BJ (cell line): ENCODE results near the gene ZNF775. TPM values are rescaled to one million over a fixed set of nuclear protein-coding genes. Genes with fewer than 3 reads are reported as not detected.

Experiments used
- CTCF ChIA-PET: fragments of 350-600 bp; formaldehyde crosslinking; extraction: SDS; loops from one replicate; lab custom pipeline; 2021; ENCODE audit warnings: antibody characterized with exemption, inconsistent platforms; lab: Yijun Ruan, JAX
- POLR2A ChIA-PET: fragments of 300-600 bp; sonication (Branson Sonifier 250); formaldehyde crosslinking; extraction: SDS; loops from one replicate; lab custom pipeline; 2021; ENCODE audit warnings: antibody characterized with exemption; lab: Charles Lee
- DNase-seq: peaks from one replicate; pipeline ENCODE4 v3.0.0-alpha.2; 2011; ENCODE audit warnings: low read depth
- H3K27me3 ChIP-seq: 2 replicates; pipeline ENCODE4 v1.6.0; 2011; ENCODE audit warnings: low read length; ENCODE audit not compliant: control insufficient read depth, insufficient read depth
- H3K36me3 ChIP-seq: 2 replicates; pipeline ENCODE4 v1.5.1; 2011; ENCODE audit warnings: low read length; ENCODE audit not compliant: control insufficient read depth, insufficient read depth
- H3K4me3 ChIP-seq: 2 replicates; pipeline ENCODE4 v1.5.1; 2011; ENCODE audit warnings: low read depth, mild to moderate bottlenecking, control low read depth, low read length
- CTCF ChIP-seq: IDR thresholded peaks from 2 replicates; pipeline ENCODE4 v1.5.1; 2011; ENCODE audit warnings: low read depth, mild to moderate bottlenecking, control low read depth, inconsistent platforms, low read length, moderate library complexity; ENCODE audit not compliant: insufficient read depth
- polyA plus RNA-seq: library from polyadenylated mRNA; depleted of rRNA; stranded (reverse); fragments of >200 nt; gene quantifications from 2 replicates; pipeline ENCODE4 v1.2.3, GENCODE V29; 2011

ZNF775 gene
- polyA plus RNA-seq, 1 experiment: 2.1 TPM

GRCh38 chr7:150377196-150377595 is 1.9 kb upstream of the ZNF775 start:
- CTCF ChIA-PET: interaction anchor here (1.1 to 1.7 kb wide), 2 partner anchors 19 to 45 kb away, joined by 3 to 4 read pairs; no protein-coding TSS in a partner anchor
- POLR2A ChIA-PET: no interaction called here
- TF ChIP-seq CTCF: no peak

DNA sequence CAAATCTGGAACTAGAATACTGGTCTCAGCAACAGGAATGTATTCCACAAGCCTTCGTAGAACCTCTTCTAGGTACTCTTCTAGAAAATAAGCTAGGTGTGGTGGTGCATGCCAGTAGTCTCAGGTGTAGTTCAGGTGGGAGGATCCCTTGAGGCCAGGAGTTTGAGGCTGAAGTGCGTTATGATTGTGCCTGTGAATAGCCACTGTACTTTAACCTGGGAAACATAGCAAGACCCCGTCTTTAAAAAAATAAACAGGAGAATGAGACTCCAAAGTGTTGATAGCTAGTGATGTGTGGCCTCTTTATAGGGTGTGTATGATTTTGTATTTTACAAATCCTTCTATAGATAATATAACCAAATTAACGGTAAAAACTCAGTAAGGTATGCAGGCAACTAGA is 1.5 kb upstream of the ZNF775 start:
- POLR2A ChIA-PET: interaction anchor here (0.6 kb wide), 1 partner anchor 9 kb away, joined by 4 read pairs; the partner anchor contains the start of gene REPIN1

More at GRCh38 chr7:150377196-150377595, 1.9 kb upstream of the ZNF775 start:
- Histone ChIP-seq H3K36me3 (peaks cover 19% of the 10 kb centered on the region), H3K4me3 (no peak overlapping the region), H3K27me3 (no peaks in the 10 kb centered on the region)
- DNase-seq: no peak

GRCh38 chr7:150378115-150378852 is 846 bp upstream of the ZNF775 start:
- ChIA-PET CTCF (interaction anchor here (0.7 to 1.7 kb wide), 6 partner anchors 20 to 64 kb away, joined by 3 to 4 read pairs (median 3); no protein-coding TSS in a partner anchor), POLR2A (interaction anchor here (0.6 kb wide), 2 partner anchors 10 to 918 kb away, joined by 3 to 4 read pairs; partner anchors contain the start of genes REPIN1 and ZNF777)
- Histone ChIP-seq H3K36me3 (peaks cover 11% of the 10 kb centered on the region), H3K27me3 (no peaks in the 10 kb centered on the region), H3K4me3 (peak overlapping the region; percentile 84)
- TF ChIP-seq CTCF: peak; percentile 37; the same call in 1 of the 2 replicates
- no peak for DNase-seq

More for the DNA sequence above, 1.5 kb upstream of the ZNF775 start:
- Histone ChIP-seq H3K4me3 (no peak overlapping the region), H3K36me3 (peaks cover 17% of the 10 kb centered on the region), H3K27me3 (no peaks in the 10 kb centered on the region)
- TF ChIP-seq CTCF: no peak
- CTCF ChIA-PET: interaction anchor here (0.7 to 1.7 kb wide), 5 partner anchors 19 to 64 kb away, joined by 3 to 4 read pairs (median 3); no protein-coding TSS in a partner anchor
- no peak for DNase-seq

- Histone ChIP-seq H3K4me3 (peak overlapping the region; percentile 84), H3K36me3 (peaks cover 2% of the 10 kb centered on the region; the same call in 1 of the 2 replicates), H3K27me3 (no peaks in the 10 kb centered on the region)
- no peak for TF ChIP-seq CTCF
- POLR2A ChIA-PET: no interaction called here
- no peak for DNase-seq
- CTCF ChIA-PET: interaction anchor here (0.9 to 1.8 kb wide), 2 partner anchors 9 to 23 kb away, joined by 3 to 4 read pairs; no protein-coding TSS in a partner anchor
Observed at GRCh38 chr7:150379441-150380379, 580 bp downstream of the ZNF775 start.
